ENCODE measurements around the gene ARHGAP10.
A peak's percentile ranks its signal among the peaks of the same experiment; 100 is the strongest.

ARHGAP10 gene

GRCh38 chr4:148055844-148056243, 324.0 kb downstream of the ARHGAP10 start:
- no peak for TF ChIP-seq CTCF (IDR thresholded peaks at IDR 0.05; ENCODE audit: low read depth, low read length)
- in situ Hi-C loops (cut with HindIII; ENCODE audit: low sequenced_read_pairs): no loop called here
- no peak overlapping the region for H3K4me3 ChIP-seq (ENCODE audit: low read depth, low read length)
- no peak for DNase-seq (ENCODE audit: low read depth, low spot score)

GRCh38 chr4:148056879-148057278, 325.0 kb downstream of the ARHGAP10 start:
- in situ Hi-C loops (cut with HindIII; ENCODE audit: low sequenced_read_pairs): no loop called here
- peak; percentile 16 for TF ChIP-seq CTCF (IDR thresholded peaks at IDR 0.05; ENCODE audit: low read depth, low read length)
- peak; percentile 75 for DNase-seq (ENCODE audit: low read depth, low spot score)
- H3K4me3 ChIP-seq (ENCODE audit: low read depth, low read length): no peak overlapping the region

GRCh38 chr4:148057516-148057915, 325.6 kb downstream of the ARHGAP10 start:
- in situ Hi-C loops (cut with HindIII; ENCODE audit: low sequenced_read_pairs): no loop called here
- no peak for TF ChIP-seq CTCF (IDR thresholded peaks at IDR 0.05; ENCODE audit: low read depth, low read length)
- no peak overlapping the region for H3K4me3 ChIP-seq (ENCODE audit: low read depth, low read length)
- no peak for DNase-seq (ENCODE audit: low read depth, low spot score)

GRCh38 chr4:148057984-148058859, 326.3 kb downstream of the ARHGAP10 start:
- no peak for TF ChIP-seq CTCF (IDR thresholded peaks at IDR 0.05; ENCODE audit: low read depth, low read length)
- in situ Hi-C loops (cut with HindIII; ENCODE audit: low sequenced_read_pairs): no loop called here
- no peak for DNase-seq (ENCODE audit: low read depth, low spot score)
- H3K4me3 ChIP-seq (ENCODE audit: low read depth, low read length): no peak overlapping the region

GRCh38 chr4:148059617-148060180, 327.8 kb downstream of the ARHGAP10 start:
- no peak for TF ChIP-seq CTCF (IDR thresholded peaks at IDR 0.05; ENCODE audit: low read depth, low read length)
- no peak for DNase-seq (ENCODE audit: low read depth, low spot score)
- in situ Hi-C loops (cut with HindIII; ENCODE audit: low sequenced_read_pairs): no loop called here
- H3K4me3 ChIP-seq (ENCODE audit: low read depth, low read length): no peak overlapping the region

- TF ChIP-seq CTCF (IDR thresholded peaks at IDR 0.05; ENCODE audit: low read depth, low read length): no peak
- DNase-seq (ENCODE audit: low read depth, low spot score): no peak
- H3K4me3 ChIP-seq (ENCODE audit: low read depth, low read length): no peak overlapping the region
- in situ Hi-C loops (cut with HindIII; ENCODE audit: low sequenced_read_pairs): no loop called here
These were observed 328.6 kb downstream of the ARHGAP10 start for GRCh38 chr4:148060264-148061140.
